Activated T-helper 1 cell treated with anti-CD3 and anti-CD28 coated beads, Interleukin-12 subunit alpha, Interleukin-12 subunit beta, Interleukin-2, Interleukin-4 antibody, amounts not matched to agents 30 ng/mL and 10 ng/mL and 1 ng/mL, durations not matched to agents 14 hours and 24 hours and 36 hours (primary cell): ENCODE measurements around the gene FAR1. TPM values are rescaled to one million over a fixed set of nuclear protein-coding genes. Genes with fewer than 3 reads are reported as not detected.

Experiments used
- DNase-seq: peaks from one replicate; pipeline ENCODE4 v3.0.0; 2021; ENCODE audit warnings: low spot score
- H3K27ac Mint-ChIP-seq: one replicate; pipeline ENCODE4 v1.8.0; 2021; ENCODE audit warnings: mild to moderate bottlenecking, mixed read lengths
- H3K27me3 Mint-ChIP-seq: one replicate; pipeline ENCODE4 v1.8.0; 2022; ENCODE audit warnings: mild to moderate bottlenecking, moderate library complexity, mixed read lengths; ENCODE audit not compliant: insufficient read depth
- H3K36me3 Mint-ChIP-seq: one replicate; pipeline ENCODE4 v1.8.0; 2021; ENCODE audit warnings: low read depth, mixed read lengths
- H3K4me1 Mint-ChIP-seq: one replicate; pipeline ENCODE4 v1.8.0; 2021; ENCODE audit warnings: low read depth, mixed read lengths
- H3K4me3 Mint-ChIP-seq: one replicate; pipeline ENCODE4 v1.8.0; 2021; ENCODE audit warnings: mild to moderate bottlenecking, moderate library complexity, mixed read lengths
- H3K9me3 Mint-ChIP-seq: one replicate; pipeline ENCODE4 v1.8.0; 2021; ENCODE audit warnings: mixed read lengths
- intact Hi-C: fragments of 100-400 bp; cut with micrococcal nuclease; formaldehyde crosslinking; loops from one replicate; pipeline ENCODE4 v1.15.1; 2024
- total RNA-seq: library from RNA; stranded (reverse); gene quantifications from 2 replicates; pipeline ENCODE4 v1.2.3, GENCODE V29; 2022

Gene FAR1
- total RNA-seq, 1 donor from 2014 or later: 67.3 TPM

DNA sequence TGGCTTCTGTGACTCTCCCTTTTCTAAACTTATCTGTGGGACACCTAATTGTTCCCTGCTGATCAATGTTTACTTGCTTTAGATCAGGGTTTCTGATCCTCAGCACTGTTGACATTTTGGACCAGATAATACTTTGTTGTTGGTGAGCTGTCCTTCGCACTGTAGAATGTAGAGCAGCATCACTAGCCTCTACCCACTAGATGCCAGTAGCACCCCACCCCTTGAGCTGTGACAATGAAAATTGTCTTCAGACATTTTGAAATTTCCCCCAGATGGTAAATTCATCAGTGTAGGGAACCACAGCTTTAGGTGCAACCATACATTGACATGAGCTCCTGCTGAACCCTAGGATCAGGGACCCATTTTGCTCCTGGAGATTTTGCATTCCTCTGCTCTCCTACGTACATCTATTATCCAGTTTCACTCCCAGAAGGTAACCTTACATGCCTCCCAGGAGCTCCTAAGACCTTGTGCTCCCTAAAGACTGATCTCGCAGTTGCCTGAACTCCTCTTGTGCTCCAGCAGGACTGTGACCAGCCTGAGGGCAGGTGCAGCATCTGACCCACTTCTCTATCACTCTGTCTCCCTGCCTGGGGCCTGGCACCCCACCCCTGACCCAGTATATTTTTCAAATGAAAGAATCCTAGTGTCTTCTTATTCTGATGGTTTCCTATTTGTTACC, 107.8 kb downstream of the FAR1 start:
- Mint-ChIP-seq H3K27me3 (peaks cover 26% of the 10 kb centered on the region), H3K27ac (no peak overlapping the region), H3K9me3 (no peaks in the 10 kb centered on the region), H3K4me3 (no peak overlapping the region), H3K4me1 (no peaks in the 10 kb centered on the region), H3K36me3 (no peaks in the 10 kb centered on the region)
- intact Hi-C loops: loop anchor here (5.0 to 10.0 kb wide), 2 partner anchors 181 to 679 kb away; no protein-coding TSS in a partner anchor
- DNase-seq: no peak

DNA sequence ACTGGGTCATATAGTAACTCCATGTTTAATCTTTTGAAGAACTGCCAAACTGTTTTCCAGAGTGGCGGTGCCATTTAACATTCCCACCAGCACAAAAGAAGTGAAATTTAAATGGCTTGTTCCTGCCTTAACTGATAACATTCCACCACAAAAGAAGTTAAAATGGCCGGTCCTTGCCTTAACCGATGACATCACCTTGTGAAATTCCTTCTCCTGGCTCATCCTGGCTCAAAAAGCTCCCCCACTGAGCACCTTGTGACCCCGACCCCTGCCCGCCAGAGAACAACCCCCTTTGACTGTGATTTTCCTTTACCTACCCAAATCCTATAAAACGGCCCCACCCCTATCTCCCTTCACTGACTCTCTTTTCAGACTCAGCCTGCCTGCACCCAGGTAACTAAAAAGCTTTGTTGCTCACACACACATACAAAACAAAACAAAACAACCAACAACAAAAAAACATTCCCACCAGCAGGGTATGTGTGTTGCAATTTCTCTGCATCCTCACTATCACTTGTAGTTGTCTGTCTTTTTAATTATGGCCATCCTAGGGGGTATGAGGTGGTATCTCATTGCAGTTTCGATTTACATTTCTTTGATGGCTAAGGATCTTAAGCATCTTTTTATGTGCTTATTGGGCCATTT, 109.0 kb downstream of the FAR1 start:
- intact Hi-C loops: loop anchor here (5.0 to 10.0 kb wide), 2 partner anchors 180 to 677 kb away; no protein-coding TSS in a partner anchor
- H3K36me3 Mint-ChIP-seq: no peaks in the 10 kb centered on the region
- H3K27ac Mint-ChIP-seq: no peak overlapping the region
- no peaks in the 10 kb centered on the region for H3K4me1 Mint-ChIP-seq
- no peaks in the 10 kb centered on the region for H3K9me3 Mint-ChIP-seq
- peaks cover 22% of the 10 kb centered on the region for H3K27me3 Mint-ChIP-seq
- DNase-seq: no peak
- H3K4me3 Mint-ChIP-seq: no peak overlapping the region

DNA sequence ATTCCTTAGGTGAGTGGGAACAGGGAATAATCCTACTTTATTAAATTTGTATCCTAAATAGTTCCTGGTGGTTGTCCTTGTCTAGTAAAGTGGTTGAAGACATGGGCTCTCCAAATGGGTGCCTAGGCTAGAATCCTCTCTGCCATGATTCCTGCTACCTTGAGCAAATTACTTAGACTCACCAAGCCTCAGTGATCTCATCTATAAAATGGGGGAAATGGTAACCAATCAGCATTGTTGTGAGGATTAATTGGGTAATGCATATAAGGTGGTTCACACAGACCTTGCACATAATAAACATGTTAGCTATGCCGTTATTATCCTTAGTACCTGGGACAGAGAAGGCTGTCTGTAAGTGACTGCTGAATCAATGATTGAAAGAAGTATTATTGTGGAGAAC, 109.9 kb downstream of the FAR1 start:
- intact Hi-C loops: loop anchor here (5.0 to 10.0 kb wide), 2 partner anchors 179 to 676 kb away; no protein-coding TSS in a partner anchor
- H3K36me3 Mint-ChIP-seq: no peaks in the 10 kb centered on the region
- H3K27ac Mint-ChIP-seq: no peak overlapping the region
- peaks cover 20% of the 10 kb centered on the region for H3K27me3 Mint-ChIP-seq
- H3K9me3 Mint-ChIP-seq: no peaks in the 10 kb centered on the region
- H3K4me1 Mint-ChIP-seq: no peaks in the 10 kb centered on the region
- no peak overlapping the region for H3K4me3 Mint-ChIP-seq
- DNase-seq: no peak

DNA sequence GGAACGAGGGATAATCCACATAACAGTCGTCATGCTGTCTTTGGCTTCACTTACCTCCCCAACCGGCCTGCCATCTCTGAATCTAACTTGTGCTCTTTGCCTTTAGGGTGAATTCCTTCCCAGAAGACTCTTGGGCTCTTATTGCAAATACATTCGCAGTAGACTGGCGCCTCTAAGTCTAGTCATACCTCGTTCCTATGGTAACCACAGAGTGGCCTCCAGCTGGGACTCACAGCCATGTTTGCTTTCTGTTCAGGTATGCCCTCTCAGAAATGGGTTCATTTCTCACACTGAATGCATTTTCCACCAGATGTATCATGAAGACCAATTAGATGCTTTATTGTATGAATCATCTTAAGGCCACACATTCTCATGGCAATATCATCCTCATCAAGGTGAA, 112.7 kb downstream of the FAR1 start:
- H3K27me3 Mint-ChIP-seq: peaks cover 12% of the 10 kb centered on the region
- intact Hi-C loops: no loop called here
- H3K9me3 Mint-ChIP-seq: no peaks in the 10 kb centered on the region
- no peak overlapping the region for H3K4me3 Mint-ChIP-seq
- H3K36me3 Mint-ChIP-seq: no peaks in the 10 kb centered on the region
- DNase-seq: no peak
- H3K27ac Mint-ChIP-seq: no peak overlapping the region
- H3K4me1 Mint-ChIP-seq: no peaks in the 10 kb centered on the region

Other genes starting within 250 kb of the FAR1 start
- 21.2 and 21.9 TPM in 2 replicates for gene BTBD10, start 205.4 kb upstream of the FAR1 start, total RNA-seq
- not detected in 2 replicates for gene PTH, start 172.7 kb upstream of the FAR1 start, total RNA-seq